ENCODE measurements around the gene MYOM3. TPM values are rescaled to one million over a fixed set of nuclear protein-coding genes. Genes with fewer than 3 reads are reported as not detected.

Gene MYOM3
- total RNA-seq, 4 donors from 2014 or later, result 1.5 to 1.9 (median 1.7) TPM

DNA sequence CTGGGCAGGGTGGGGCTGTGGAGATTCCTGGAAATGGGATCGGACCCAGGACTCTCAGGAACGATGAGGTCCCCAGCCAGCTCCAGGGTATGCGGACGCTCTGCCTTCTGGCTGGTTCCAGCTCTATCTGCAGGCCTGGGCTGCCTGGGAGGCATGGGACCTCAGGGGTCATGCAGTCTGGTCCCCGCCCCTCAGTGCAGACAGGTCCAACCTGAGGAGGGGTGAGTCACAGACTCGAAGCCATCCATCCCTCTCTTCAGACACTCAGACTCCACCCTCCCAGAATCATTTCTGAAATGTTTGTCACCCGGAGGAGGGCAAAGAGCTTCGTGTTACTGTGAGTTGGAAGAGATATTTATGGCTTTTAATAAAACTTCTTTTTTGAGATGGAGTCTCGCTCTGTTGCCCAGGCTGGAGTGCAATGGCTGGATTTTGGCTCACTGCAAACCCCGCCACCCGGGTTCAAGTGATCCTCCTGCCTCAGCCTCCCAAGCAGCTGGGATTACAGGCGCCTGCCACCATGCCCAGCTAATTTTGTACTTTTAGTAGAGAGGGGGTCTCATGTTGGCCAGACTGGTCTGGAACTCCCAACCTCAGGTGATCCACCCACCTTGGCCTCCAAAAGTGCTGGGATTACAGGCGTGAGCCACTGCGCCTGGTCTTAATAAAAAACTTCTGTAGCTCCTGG, 5.9 kb upstream of the MYOM3 start:
- DNase-seq (ENCODE audit: low spot score in 2 of 2), result no peak
- 51 to 65% methylated on average over 14 of the region's 14 CpGs for WGBS, 2 donors
- no peak overlapping the region for H3K4me3 ChIP-seq (ENCODE audit: low read depth, poor library complexity, severe bottlenecking)
- intact Hi-C loops (cut with DNase I; ENCODE audit: low total_unique reads), result no loop called here
- TF ChIP-seq, protein P1, sequence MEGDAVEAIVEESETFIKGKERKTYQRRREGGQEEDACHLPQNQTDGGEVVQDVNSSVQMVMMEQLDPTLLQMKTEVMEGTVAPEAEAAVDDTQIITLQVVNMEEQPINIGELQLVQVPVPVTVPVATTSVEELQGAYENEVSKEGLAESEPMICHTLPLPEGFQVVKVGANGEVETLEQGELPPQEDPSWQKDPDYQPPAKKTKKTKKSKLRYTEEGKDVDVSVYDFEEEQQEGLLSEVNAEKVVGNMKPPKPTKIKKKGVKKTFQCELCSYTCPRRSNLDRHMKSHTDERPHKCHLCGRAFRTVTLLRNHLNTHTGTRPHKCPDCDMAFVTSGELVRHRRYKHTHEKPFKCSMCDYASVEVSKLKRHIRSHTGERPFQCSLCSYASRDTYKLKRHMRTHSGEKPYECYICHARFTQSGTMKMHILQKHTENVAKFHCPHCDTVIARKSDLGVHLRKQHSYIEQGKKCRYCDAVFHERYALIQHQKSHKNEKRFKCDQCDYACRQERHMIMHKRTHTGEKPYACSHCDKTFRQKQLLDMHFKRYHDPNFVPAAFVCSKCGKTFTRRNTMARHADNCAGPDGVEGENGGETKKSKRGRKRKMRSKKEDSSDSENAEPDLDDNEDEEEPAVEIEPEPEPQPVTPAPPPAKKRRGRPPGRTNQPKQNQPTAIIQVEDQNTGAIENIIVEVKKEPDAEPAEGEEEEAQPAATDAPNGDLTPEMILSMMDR (IDR thresholded peaks at IDR 0.05), result no peak
- no peak for TF ChIP-seq POLR2A (IDR thresholded peaks at IDR 0.05)

DNA sequence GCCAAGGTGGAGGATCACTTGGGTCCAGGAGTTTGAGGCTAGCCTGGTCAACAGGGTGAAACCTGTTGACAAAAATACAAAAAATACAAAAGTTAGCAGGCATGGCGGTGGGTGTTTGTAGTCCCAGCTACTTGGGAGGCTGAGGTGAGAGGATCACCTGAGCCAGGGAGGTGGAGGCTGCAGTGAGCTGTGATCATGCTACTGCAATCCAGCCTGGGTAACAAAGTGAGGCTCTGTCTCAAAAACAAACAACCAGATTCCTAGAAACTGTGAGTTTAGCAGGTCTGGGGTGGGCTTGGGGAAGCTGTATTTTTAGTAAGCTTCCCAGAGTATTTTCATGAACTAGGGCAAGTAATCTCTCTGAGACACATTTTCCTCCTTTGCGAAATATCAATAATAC, 5.2 kb upstream of the MYOM3 start:
- no peak overlapping the region for H3K4me3 ChIP-seq (ENCODE audit: low read depth, poor library complexity, severe bottlenecking)
- 83 to 93% methylated on average over 2 of the region's 2 CpGs for WGBS, 2 donors
- TF ChIP-seq POLR2A (IDR thresholded peaks at IDR 0.05), result no peak
- TF ChIP-seq, protein P1 (IDR thresholded peaks at IDR 0.05), result no peak
- intact Hi-C loops (cut with DNase I; ENCODE audit: low total_unique reads), result no loop called here
- no peak for DNase-seq (ENCODE audit: low spot score in 2 of 2)

DNA sequence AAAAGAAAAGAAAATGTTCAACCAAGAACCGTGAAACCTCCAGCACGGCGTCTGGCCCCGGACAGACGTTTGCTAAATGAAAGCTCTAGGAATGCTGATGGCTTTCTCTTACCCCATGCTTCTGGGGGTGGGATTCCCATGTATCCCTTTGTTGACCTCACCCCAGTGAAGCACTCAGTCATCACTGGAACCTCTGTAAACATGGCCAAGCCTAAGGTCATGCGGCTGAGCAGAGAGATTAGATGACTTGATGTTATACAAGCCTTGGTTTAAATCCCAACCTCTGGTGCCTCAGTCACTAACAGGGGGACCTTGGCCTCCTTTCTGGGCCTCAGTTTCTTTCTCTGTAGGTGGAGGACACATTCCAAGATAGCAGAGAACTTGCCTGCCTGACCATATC, 2.8 kb upstream of the MYOM3 start:
- intact Hi-C loops (cut with DNase I; ENCODE audit: low total_unique reads), result loop anchor here (5.0 kb wide), 1 partner anchor 42 kb away; no protein-coding TSS in a partner anchor
- H3K4me3 ChIP-seq (ENCODE audit: low read depth, poor library complexity, severe bottlenecking), result no peak overlapping the region
- no peak for DNase-seq (ENCODE audit: low spot score in 2 of 2)
- 89 to 95% methylated on average over 6 of the region's 6 CpGs for WGBS, 2 donors
- TF ChIP-seq POLR2A (IDR thresholded peaks at IDR 0.05), result no peak
- TF ChIP-seq, protein P1 (IDR thresholded peaks at IDR 0.05), result no peak

DNA sequence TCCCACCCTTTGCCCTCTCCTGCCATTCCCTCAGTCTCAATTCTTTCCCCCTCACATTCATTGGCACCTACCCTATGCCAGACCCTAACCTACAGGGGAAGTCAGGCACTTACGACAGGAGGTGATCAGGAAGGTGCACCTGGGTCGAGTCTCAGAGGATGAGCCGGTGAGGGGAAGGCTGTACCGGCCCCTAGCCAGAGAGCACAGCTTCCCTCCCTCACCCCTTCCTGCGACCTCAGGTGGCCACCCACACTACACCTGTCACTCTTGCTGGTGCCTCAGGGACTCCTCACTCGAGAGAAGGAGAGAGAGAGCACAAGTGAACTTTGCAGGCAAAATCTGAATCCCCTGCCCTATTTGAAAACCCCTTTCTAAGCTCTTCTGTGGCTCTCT, 1.7 kb upstream of the MYOM3 start:
- WGBS, 2 donors, result 76 to 83% methylated on average over 6 of the region's 6 CpGs
- H3K4me3 ChIP-seq (ENCODE audit: low read depth, poor library complexity, severe bottlenecking), result no peak overlapping the region
- DNase-seq (ENCODE audit: low spot score in 2 of 2), result no peak
- intact Hi-C loops (cut with DNase I; ENCODE audit: low total_unique reads), result loop anchor here (5.0 kb wide), 1 partner anchor 41 kb away; no protein-coding TSS in a partner anchor
- no peak for TF ChIP-seq POLR2A (IDR thresholded peaks at IDR 0.05)
- TF ChIP-seq, protein P1 (IDR thresholded peaks at IDR 0.05), result no peak

DNA sequence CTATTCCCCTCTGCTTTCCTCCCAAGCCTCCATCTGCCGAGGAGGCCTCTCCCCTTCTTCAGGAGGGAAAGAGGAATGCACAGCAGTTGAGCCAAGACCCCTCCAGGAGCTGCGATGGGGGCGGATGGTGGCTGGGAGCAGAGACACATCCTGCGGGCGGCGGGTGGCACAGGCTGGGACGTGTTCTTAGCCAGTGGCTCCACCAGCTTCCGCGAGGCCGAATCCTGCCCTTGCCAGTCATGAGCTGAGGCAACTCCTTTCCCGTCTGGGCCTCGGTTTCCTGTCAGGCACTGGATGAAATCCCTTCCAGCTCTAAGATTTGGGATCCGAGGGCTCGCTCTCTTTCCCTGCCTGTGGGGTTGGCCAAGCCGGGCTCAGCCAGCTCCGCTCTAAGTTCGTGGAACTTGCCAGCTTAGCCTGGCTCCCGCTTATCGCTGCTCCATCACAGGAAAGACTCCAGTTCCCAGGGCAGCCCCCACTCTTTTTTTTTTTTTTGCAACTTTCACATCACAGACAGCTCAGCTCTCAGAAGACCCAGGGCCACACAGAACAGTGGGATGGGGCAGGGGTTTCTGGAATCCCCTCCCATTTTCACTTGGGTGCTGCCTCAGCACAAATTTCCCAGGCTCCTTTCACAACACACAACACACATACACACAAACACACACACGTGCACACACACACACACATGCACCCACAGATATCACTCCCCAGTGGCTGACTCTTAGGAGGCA, 506 bp downstream of the MYOM3 start:
- DNase-seq (ENCODE audit: low spot score in 2 of 2), result peak in 1 of 2 donors; percentile 90

More for the DNA sequence above, 506 bp downstream of the MYOM3 start:
- no peak for TF ChIP-seq POLR2A (IDR thresholded peaks at IDR 0.05)
- TF ChIP-seq, protein P1 (IDR thresholded peaks at IDR 0.05), result no peak
- 26 to 35% methylated on average over 18 to 20 of the region's 20 CpGs for WGBS, 2 donors
- no peak overlapping the region for H3K4me3 ChIP-seq (ENCODE audit: low read depth, poor library complexity, severe bottlenecking)
- intact Hi-C loops (cut with DNase I; ENCODE audit: low total_unique reads), result loop anchor here (5.0 kb wide), 1 partner anchor 39 kb away; no protein-coding TSS in a partner anchor
